Measurements from ENCODE around the gene YBX2.
"Not testable (repeated sequence)": the region's sequence is repeated elsewhere in the genome, so short reads cannot be mapped to it uniquely, and the experiment has no call there.

Gene YBX2

GRCh38 chr17:7294614-7295153 is at the start of gene YBX2:
Gene YBX2, minus strand, starts transcription at chr17:7294639. Its CDS starts 139 bp downstream, at chr17:7294500.
- peak within 1 kb of the TSS; percentile 56 for H3K27ac ChIP-seq
- TF ChIP-seq ZFX (IDR thresholded peaks at IDR 0.05) (no peak), CTCF (conservative IDR thresholded peaks at IDR 0.05) (no peak)

- TF ChIP-seq CTCF (conservative IDR thresholded peaks at IDR 0.05) = no peak
- no peak for TF ChIP-seq ZFX (IDR thresholded peaks at IDR 0.05)
- H3K27ac ChIP-seq = no peak overlapping the region
Measured at GRCh38 chr17:7343250-7343649, 48.8 kb upstream of the YBX2 start.

GRCh38 chr17:7341842-7342241 is 47.4 kb upstream of the YBX2 start:
- no peak for TF ChIP-seq CTCF (conservative IDR thresholded peaks at IDR 0.05)

GRCh38 chr17:7340179-7340578 is 45.7 kb upstream of the YBX2 start:
- TF ChIP-seq CTCF (conservative IDR thresholded peaks at IDR 0.05) = no peak
- TF ChIP-seq ZFX (IDR thresholded peaks at IDR 0.05) = no peak
- no peak overlapping the region for H3K27ac ChIP-seq

More at GRCh38 chr17:7341842-7342241, 47.4 kb upstream of the YBX2 start:
- H3K27ac ChIP-seq = no peak overlapping the region

- not testable (repeated sequence) for H3K27ac ChIP-seq
Measured at GRCh38 chr17:7337600-7337999, 43.2 kb upstream of the YBX2 start.

- no peak for TF ChIP-seq ZFX (IDR thresholded peaks at IDR 0.05)
- TF ChIP-seq CTCF (conservative IDR thresholded peaks at IDR 0.05) = no peak
- no peak within 1 kb of the TSS for H3K27ac ChIP-seq
Measured at GRCh38 chr17:7336240-7337175, 42.1 kb upstream of the YBX2 start, which contains the start of gene ACAP1. Gene ACAP1, plus strand, starts transcription at chr17:7336529. Its CDS starts 206 bp downstream, at chr17:7336735.

- H3K27ac ChIP-seq = not testable (repeated sequence)
Measured at GRCh38 chr17:7335765-7336164, 41.3 kb upstream of the YBX2 start.

- no peak overlapping the region for H3K27ac ChIP-seq
Measured at GRCh38 chr17:7334938-7335538, 40.6 kb upstream of the YBX2 start.

GRCh38 chr17:7332600-7333069 is 38.2 kb upstream of the YBX2 start:
- not testable (repeated sequence) for H3K27ac ChIP-seq

More at GRCh38 chr17:7334938-7335538, 40.6 kb upstream of the YBX2 start:
- TF ChIP-seq ZFX (IDR thresholded peaks at IDR 0.05) (no peak), CTCF (conservative IDR thresholded peaks at IDR 0.05) (no peak)
